CD1c-positive myeloid dendritic cell (primary cell): ENCODE measurements around the gene FBXL2.
A peak's percentile ranks its signal among the peaks of the same experiment; 100 is the strongest.
"Not testable (repeated sequence)": the region's sequence is repeated elsewhere in the genome, so short reads cannot be mapped to it uniquely, and the experiment has no call there.

ENCODE experiments used
- DNase-seq: peaks from one replicate; pipeline ENCODE4 v3.0.0-alpha.2; 2016; ENCODE audit errors: extremely low spot score

Gene FBXL2

DNA sequence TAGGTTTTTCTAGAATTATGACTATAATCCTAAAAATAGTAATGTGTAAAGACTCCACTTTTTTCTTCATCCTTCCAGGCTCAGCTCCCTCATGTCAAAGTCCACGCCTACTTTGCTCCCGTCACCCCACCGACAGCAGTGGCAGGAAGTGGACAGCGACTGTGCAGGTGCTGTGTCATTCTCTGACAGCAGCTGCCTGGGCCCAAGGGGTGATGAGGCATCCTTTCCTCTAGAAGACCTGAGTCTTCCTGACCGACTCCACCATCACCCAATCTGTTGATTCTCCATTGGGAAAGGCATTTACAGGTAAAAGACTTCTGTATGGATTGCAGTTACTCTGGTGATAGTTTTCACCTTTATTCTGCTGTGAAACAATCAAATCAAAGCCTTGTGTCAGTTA is 108.2 kb downstream of the FBXL2 start:
- DNase-seq: no peak

DNA sequence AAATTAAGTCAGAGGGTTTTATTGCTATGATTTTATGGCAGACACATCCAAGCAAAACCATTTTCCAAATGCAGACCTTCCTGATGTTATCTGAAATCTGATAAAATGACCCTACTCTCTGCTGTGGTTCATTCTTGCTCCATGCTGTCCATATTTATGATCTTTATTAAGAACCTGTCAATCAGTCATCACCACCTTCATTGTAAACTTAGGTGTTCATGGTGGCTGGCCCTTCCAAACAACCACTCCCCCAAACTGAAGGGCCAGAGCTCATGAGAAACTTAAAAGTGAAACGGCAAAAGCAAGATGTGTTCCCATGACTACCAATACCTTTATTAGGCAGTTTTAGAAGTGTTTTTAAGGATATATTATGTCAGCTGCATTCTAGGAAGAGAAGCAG is 109.4 kb downstream of the FBXL2 start:
- no peak for DNase-seq

DNA sequence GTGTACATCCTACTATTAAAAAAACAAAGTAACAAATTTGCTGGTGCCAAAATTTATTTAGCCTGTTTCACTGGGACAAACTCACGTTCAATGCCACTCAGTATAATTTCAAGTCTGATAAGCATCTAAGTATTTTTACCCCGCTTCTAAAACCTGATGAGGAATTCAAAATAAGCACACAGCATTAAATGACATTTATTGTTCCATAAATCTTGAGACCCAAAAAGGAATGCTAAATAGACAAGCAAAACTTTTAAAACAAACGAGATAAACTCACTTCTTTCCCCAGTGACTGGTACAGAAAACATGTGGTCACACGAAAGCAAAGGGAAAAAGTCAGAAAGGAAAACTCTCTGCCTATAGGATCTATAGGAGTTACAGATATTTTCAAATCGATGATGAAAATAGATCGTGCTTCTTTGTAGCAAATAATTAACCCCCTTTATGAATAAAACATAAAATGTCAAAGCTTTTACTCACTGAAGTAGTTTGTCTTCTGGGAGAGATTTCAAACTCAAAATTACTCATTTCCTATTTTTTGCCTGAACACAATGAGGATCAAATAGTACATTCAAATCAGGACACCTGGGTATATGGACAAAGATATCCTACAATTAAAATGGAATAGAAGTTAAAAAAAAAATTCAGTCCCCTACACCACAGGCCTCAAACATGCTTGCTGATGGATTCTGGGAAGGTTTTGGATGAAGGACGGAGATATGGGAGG is 111.3 kb downstream of the FBXL2 start:
- DNase-seq: no peak

DNA sequence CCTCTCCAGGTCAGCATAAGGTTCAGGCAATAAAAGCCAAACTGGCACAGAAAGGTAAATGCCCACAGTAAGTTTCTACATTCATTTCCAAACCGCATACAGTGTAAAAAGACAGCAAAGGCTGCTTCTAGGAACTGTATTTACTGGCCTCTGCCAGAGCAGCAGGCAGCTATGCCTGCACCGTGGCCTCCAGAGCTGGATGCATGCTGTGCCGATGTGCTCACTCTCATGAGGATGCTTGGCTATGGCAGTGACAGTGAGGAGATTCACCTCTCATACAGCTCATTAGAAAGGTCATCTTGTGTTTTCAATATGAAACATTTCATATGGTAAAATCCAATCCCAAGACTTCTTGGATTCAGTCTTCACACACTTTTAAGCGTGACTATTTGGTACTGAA is 112.7 kb downstream of the FBXL2 start:
- DNase-seq: no peak

DNA sequence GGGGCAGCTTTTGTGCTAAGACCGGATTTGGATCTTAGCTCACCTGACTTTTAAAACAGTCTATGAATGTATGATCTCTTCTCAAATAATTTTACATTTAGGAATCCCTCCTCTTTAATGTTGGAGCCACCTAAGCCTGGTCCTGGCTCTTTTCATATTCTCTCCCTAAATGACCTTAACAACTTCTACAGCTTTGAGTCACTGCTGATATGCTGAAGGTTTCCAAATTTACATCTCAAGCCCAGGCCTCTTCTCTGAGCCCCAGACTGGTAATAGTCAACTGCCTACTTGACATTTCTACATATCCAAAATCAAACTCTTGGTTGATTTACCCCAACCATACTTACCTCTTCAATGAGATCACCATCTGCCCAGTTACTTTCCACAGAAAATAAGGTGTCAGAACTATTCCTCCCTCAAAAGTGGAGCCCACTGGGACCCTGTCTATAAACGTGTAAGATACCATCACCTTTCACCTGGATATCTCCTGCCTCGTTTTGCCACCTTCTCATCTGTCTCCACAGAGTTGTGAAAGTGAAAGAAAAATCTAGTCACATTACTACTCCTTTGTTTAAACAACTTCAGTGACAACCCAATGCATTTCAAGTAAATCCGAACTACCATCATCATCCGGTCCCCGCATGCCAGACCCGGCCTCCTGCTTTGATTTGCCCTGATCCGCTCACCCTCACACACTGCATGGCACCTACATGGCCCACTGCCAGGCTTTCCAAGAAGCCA is 114.2 kb downstream of the FBXL2 start:
- DNase-seq: no peak

DNA sequence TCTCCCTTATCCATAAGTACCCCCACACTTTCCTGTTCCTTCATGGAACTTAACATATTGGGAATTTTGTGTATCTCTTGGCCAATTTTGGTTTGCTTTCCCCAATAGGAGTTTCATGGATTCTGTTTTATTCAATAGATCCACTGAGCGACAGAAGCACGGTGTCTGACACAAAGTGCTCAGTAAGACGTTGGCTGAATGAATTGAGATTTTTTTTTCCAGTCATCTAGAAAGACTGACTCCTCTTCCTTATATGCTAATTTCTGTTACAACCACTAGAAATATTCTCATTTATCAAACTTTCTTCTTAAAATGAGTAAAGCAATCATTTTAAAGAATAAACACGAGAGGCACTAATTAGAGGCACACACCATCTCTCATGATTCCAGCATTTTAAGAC is 114.9 kb downstream of the FBXL2 start:
- DNase-seq: no peak

DNA sequence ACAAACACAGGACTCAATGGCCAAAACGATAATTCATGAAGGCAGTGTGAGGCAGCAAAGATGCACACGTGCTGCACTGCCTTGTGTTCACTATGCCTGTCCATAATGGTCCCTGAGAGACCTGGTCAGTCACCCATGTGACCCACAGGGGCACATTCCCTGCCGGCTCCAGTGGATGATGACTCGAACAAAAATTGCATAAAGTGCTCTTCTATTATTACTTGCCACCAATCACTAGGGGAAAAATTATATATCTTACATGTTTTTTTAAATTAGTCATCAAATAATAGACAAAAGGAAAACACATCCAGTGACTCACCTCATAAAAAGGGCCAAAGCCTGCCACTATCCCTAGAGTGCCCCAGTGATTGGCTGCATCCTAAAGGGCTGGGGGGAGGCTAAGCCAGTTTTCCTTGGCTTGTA is 115.5 kb downstream of the FBXL2 start:
- DNase-seq: no peak

DNA sequence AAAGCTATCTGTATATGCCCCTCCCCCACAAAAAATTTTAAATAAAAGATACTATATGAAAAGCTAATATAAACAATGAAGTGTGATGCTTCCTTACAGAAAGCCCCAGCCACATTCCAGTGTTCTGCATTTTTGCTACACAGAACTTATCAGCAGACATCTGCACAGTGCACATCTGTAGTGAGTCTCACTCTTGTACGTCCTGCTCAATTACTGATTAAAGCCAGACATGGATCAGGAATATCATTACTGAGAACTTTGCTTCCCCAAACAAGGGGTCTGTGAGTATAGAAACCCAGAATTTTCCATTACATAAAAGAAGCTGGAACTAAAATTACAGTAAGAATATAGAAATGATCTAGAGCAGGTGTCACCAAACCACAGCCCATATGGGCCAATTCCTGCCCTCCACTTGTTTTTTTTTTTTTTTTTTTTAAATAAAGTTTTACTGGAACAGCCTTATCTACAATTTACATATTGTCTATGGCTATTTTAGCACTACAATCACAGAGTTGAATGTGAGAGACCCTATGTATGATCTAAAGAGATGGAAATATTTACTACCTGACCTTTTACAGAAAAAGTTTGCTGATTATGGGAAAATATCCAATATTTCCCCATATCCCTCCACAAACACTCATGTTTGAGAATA is 117.3 kb downstream of the FBXL2 start:
- no peak for DNase-seq

DNA sequence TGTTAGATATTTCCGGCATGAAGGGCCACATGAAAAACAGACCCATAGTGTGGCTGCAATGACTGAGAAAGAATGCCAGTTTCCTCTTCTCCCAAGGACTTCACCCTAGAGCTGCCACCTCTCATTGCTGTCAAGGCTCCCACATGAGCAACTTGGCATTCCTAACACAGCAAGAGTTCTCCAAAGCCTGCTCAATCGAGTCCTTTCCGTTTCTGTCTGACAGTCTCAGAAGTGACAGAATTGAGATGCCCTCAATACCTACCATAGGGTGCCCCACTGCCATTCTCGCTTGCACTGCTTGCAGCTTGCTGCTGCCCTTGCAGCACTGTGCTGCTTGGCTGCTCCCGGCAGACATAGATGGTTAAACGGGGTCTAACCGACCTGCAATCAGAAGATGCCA is 118.7 kb downstream of the FBXL2 start:
- DNase-seq: no peak

DNA sequence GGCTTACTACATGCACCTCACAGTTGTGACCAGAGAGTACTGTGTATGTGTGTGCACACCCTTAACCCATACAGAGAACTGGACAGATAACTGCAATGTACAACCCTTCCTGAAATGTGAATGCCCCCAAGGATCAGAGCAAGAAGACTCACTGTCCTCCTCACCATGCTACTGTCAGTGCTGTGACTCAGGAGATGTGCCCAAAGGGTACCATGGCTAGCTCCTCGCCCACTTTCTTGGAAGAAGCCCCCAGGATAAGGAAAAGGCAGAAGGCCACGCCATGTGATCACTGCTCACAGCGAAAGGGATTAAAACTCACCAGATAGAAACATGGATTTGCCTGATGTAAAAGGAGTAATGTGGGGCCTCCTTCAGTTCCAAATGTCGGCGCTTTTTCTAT is 121.2 kb downstream of the FBXL2 start:
- no peak for DNase-seq

DNA sequence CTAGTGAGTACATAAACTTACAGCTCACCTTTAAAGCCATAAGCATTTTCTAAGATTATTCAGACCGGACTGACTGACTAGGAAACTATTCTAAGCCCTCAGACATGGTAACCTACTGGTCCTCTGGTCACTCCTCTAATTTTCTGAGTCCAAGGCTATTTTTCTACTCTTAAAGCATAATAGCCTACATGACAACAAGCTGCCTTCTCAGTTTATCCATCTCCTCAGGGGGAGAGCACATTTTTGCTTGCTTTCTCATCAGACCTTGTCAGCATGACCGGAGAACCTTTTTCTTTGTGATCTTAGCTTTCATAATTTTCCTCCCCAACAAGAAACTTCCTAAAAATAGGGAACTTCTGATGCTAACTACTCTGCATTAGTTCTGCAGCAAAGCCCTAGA is 124.5 kb downstream of the FBXL2 start:
- DNase-seq: no peak

DNA sequence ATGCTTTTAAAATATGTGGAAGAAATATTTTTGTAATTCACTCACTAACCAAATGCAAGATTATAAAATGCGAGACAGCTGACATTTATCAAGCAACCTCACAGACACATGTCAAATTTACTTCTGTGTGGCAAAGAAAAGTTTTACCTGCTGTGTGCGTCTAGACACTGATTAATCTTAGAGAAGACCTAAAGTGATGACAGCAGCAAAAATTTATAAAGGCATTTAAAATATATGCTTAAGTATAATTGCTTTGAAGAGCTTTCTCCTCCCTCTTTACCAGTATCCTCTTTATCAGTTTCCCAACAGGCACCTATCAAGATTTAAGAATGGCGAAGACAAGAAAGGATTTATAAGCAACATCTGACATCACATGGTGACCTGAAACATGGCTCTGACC is 125.7 kb downstream of the FBXL2 start:
- DNase-seq: no peak

DNA sequence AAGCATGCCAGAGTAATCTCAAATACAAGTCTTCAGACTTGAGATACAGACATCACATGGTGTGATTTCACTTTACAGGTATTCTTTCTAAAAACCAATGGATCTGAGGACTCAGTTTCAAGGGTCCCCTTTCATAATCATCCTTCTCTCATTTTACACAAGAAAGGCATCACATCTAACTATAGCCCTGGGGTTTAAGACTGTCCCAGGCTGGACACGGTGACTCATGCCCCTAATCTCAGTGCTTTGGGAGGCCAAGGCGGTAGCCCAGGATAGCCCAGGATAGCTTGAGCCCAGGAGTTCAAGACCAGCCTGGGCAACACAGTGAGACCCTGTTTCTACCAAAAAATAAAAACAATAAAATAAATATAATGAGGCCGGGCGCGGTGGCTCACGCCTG is 126.5 kb downstream of the FBXL2 start:
- no peak for DNase-seq

DNA sequence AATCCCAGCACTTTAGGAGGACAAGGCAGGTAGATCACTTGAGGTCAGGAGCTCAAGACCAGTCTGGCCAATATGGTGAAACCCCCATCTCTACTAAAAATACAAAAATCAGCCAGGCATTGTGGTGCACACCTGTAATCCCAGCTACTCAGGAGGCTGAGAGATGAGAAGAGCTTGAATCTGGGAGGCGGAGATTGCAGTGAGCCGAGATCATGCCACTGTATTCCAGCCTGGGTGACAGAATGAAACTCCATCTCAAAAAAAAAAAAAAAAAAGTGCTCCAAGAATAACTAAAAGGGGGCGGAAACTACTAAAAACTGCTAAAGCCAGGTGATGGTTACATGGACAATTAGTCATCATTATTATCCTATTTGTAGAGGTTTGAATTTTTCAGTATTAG is 133.6 kb downstream of the FBXL2 start:
- DNase-seq: not testable (repeated sequence)

DNA sequence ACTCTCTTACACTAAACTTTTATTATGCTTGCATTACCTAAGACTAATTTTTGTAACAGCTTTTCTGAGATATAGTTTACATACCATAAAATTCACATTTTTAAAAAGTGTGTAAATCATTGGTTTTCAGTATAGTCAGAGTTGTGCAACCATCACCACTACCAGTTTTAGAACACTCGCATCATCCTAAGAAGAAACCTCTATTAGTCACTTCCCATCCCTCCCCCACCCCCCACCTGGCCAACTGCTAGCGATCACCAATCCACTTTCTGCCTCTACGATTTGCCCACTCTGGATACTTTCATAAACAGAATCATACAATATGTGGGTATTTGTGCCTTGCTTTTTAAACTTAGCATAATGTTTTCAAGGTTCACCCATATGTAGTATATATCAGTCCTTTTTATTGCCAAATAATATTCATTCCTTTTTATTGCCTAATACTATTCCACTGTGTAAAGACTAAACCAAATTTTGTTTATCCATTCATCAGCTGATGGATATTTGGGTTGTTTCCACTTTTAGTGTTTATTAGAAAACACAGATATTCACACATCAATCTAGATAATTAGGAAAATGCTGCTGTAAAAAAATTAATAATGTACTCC is 139.9 kb downstream of the FBXL2 start:
- DNase-seq: peak; percentile 18

DNA sequence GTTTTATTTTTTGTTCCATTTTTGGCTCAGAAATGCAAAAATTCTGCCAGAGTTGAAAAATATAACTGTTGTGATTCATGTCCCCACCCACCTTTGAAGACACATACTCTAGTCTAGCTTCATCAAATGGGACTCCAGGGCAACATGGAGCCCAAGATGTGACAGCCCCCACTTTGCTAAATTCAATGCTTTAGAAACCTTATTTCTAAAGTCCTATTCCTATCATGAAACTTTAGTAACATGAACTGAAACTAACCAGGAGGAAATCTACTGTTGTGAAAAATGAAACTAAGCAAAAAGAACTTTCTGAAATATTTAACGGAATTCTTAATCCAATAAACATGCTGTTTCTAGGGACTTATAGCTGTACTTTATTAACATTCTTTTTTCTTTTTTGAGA is 142.7 kb downstream of the FBXL2 start:
- DNase-seq: peak; percentile 44

DNA sequence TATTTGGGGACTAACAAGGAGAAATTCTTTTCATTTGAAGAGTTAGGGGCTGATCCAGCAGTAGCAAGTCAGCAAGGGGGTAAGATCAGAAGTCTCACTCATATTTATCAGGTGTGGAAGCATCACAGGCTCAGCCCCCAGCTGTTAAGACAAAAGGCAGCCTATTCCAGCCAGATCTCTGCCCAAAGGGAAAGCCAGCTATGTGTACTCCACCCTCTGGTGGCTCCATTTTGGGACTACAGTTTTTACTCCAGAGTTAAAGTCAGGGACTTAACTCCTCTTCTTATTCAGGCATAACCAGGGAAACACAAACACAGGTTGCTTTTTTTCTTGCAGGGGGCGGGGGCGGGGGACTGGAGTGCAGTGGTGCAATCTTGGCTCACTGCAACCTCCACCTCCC is 143.7 kb downstream of the FBXL2 start:
- no peak for DNase-seq

DNA sequence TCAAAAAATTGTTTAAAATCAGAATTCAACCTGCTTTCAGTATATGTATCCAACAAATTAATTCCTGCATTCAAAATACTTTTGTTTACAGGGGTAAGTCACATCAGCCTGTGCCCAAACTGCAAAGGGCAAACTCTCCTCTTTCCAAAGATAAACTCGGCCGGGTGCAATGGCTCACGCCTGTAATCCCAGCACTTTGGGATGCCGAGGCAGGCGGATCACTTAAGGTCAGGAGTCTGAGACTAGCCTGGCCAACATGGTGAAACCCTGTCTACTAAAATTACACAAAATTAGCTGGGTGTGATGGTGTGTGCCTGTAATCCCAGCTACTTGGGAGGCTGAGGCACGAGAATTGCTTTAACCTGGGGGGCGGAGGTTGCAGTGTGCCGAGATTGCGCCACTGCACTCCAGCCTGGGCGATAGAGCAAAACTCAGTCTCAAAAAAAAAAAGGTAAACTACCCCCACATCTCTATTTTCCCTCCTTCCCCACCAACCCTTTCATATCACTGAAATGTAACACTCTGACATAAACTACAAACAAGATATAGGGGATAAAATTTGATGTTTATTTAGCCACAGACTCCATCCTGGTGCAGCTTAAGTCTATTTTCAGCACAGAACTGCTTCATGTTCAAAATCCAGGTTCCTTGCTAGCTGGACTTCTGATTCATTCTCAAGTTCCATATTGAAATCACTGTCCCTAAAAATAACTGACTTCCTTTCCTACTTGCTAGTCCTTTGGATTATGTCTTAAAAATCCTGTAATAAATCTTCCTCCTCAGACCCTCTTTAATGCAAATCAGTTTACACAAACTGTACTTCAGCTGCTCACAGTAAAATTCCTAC is 147.6 kb downstream of the FBXL2 start:
- no peak for DNase-seq

DNA sequence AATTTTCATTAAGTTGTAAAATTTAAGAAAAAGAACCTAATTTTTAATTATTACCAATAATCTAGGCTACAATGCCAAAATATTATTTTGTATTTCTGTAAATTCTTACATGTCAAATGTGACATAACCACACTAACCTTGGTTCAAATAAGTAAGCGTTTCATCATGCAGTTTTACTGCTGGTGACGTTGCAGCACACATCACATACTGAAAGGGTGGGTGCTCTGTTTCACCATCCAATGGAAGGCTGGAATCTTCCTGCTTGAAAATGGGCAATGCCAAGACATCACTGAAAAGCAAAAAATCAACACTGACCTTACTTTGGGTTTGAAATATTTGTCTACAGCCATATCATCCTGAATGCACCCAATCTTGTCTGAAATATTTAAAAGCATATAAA is 148.2 kb downstream of the FBXL2 start:
- DNase-seq: no peak

DNA sequence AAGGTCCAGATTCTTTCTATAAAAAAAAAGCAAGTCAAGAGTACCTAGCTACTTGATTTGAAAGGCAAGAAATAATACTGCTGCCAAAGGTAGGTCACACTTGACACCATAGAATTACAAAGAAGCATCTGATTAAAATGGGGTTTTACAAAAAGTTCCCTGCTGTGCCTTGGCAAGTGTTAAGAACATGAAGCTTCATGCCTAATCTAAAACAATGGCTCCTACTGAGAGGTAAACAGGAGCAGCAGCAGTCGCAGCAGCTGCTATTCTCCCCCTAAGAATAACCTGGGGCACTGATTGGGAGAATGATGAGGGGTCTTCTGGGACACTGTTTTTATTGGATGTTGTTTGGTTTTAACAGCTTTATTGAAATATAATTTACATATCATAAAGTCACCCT is 148.8 kb downstream of the FBXL2 start:
- DNase-seq: no peak

DNA sequence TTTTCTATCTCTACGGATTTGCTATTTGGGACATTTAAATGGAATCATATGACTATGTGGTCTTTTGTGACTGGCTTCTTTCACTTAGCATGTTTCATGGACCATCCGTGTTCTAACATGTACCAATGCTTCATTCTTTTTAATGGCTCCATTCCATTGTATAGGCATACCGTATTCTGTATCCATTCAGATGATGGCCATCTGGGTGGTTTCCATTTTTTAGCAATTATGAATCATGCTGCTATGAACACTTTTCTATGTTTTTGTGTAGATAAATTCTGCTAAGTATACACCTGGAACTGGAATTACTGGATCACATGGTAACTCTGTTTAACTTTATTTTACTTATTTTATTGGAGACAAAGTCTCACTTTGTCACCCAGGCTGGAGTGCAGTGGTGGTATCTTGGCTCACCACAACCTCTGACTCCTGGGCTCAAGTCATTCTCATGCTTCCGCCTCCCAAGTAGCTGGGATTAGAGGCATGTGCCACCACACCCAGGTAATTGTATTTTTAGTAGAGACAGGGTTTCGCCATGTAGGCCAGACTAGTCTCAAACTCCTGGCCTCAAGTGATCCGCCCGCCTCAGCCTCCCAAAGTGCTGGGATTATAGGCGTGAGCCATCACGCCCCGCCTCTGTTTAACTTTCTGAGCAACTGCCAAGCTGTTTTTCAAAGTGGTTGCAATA is 149.5 kb downstream of the FBXL2 start:
- DNase-seq: no peak
